H1 (cell line): Measurements from ENCODE around the gene CDH18.

ENCODE experiments used
- BACH1 ChIP-seq: IDR thresholded peaks from 2 replicates; pipeline ENCODE4 v1.6.1; 2012; ENCODE audit warnings: low read length, improper control_type of control experiment
- BRCA1 ChIP-seq: IDR thresholded peaks from 2 replicates; pipeline ENCODE4 v1.6.1; 2012; ENCODE audit warnings: low read depth, low read length, improper control_type of control experiment
- CHD1 ChIP-seq: IDR thresholded peaks from 2 replicates; pipeline ENCODE4 v1.6.1; 2012; ENCODE audit warnings: low read depth, low read length, improper control_type of control experiment
- EP300 ChIP-seq, 2 experiments: IDR thresholded peaks; 1 replicate in 1 of 2; 2 replicates in 1 of 2; pipeline ENCODE4 v1.6.1; 2011 to 2012; ENCODE audit warnings: low read depth in 2 of 2, low read length in 2 of 2, mild to moderate bottlenecking in 2 of 2, borderline replicate concordance in 1 of 2, inconsistent platforms in 1 of 2, moderate library complexity in 1 of 2
- TF ChIP-seq, protein P1 (sequence below): IDR thresholded peaks from 2 replicates; pipeline ENCODE4 v1.6.1; 2011; ENCODE audit warnings: low read depth, mild to moderate bottlenecking, low read length; ENCODE audit not compliant: insufficient read depth
- TF ChIP-seq, protein P2 (sequence below), 3 experiments: IDR thresholded peaks; 1 replicate in 2 of 3; 2 replicates in 1 of 3; pipeline versions ENCODE4 v1.5.1 to v1.6.1; 2011; ENCODE audit warnings: low read length in 3 of 3, mild to moderate bottlenecking in 3 of 3, inconsistent platforms in 2 of 3, low read depth in 1 of 3, moderate library complexity in 1 of 3; ENCODE audit not compliant: insufficient read depth in 1 of 3; ENCODE audit errors: control extremely low read depth in 1 of 3

DNA sequence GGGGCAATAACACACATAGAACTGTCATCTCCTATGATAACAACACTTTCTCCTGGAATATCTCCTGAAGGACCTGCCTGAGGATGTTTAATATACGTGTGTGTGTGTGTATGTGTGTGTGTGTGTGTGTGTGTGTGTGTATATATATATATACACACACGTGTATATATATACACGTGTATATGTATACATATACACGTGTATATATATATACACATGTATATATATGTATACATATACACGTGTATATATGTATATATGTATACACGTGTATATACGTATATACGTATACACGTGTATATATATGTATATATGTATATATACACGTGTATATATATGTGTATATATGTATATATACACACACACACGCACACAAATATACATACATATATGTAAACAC is 27.5 kb downstream of the CDH18 start:
- TF ChIP-seq, protein P1, sequence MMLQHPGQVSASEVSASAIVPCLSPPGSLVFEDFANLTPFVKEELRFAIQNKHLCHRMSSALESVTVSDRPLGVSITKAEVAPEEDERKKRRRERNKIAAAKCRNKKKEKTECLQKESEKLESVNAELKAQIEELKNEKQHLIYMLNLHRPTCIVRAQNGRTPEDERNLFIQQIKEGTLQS, result no peak
- TF ChIP-seq, protein P2, sequence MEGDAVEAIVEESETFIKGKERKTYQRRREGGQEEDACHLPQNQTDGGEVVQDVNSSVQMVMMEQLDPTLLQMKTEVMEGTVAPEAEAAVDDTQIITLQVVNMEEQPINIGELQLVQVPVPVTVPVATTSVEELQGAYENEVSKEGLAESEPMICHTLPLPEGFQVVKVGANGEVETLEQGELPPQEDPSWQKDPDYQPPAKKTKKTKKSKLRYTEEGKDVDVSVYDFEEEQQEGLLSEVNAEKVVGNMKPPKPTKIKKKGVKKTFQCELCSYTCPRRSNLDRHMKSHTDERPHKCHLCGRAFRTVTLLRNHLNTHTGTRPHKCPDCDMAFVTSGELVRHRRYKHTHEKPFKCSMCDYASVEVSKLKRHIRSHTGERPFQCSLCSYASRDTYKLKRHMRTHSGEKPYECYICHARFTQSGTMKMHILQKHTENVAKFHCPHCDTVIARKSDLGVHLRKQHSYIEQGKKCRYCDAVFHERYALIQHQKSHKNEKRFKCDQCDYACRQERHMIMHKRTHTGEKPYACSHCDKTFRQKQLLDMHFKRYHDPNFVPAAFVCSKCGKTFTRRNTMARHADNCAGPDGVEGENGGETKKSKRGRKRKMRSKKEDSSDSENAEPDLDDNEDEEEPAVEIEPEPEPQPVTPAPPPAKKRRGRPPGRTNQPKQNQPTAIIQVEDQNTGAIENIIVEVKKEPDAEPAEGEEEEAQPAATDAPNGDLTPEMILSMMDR (IDR thresholded peaks at IDR 0.05; ENCODE audit: control extremely low read depth in 1 of 3, insufficient read depth in 1 of 3, low read depth in 1 of 3, low read length in 3 of 3), result no peak
- TF ChIP-seq CHD1 (no peak), EP300 (IDR thresholded peaks at IDR 0.05; ENCODE audit: borderline replicate concordance in 1 of 2, low read depth in 2 of 2, low read length in 2 of 2) (no peak), BACH1 (no peak), BRCA1 (no peak)
